T follicular helper cell (primary cell): ENCODE data around the gene HAPLN2.
"Not testable (repeated sequence)": the region's sequence is repeated elsewhere in the genome, so short reads cannot be mapped to it uniquely, and the experiment has no call there.

Experiments used
- DNase-seq: peaks from one replicate; pipeline ENCODE4 v3.0.0-alpha.2; 2020; ENCODE audit warnings: low read depth

Gene HAPLN2

DNA sequence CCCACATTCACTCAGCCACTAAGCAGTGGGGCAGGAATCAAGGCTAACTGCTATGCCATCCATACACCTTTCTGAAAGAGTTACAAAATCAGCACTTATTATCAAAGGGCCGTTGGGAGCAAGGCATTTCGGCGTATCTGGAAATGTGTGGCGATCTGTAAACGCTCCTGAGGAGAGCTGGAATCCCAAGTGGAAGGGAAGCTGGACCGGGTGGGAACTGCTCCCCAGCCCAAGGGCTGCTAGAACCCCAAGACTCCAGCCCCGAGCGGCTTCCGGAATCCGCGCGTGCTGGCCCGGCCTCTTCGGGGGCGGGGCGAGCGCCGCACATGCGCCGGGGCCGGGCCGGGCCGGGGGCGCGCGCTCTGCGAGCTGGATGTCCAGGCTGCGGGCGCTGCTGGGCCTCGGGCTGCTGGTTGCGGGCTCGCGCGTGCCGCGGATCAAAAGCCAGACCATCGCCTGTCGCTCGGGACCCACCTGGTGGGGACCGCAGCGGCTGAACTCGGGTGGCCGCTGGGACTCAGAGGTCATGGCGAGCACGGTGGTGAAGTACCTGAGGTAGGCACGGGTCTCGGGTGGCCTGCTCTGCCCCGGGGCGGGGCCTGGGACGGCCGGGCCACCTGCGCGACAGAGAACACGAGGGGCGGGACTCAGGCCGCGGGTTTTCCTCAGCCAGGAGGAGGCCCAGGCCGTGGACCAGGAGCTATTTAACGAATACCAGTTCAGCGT is 27.6 kb upstream of the HAPLN2 start, which contains the start of gene NAXE:
Gene NAXE (plus strand): TSS at position 345 of the 726 bp plus-strand sequence. CDS start 29 bp downstream, at position 374.
- DNase-seq = peak; percentile 51

DNA sequence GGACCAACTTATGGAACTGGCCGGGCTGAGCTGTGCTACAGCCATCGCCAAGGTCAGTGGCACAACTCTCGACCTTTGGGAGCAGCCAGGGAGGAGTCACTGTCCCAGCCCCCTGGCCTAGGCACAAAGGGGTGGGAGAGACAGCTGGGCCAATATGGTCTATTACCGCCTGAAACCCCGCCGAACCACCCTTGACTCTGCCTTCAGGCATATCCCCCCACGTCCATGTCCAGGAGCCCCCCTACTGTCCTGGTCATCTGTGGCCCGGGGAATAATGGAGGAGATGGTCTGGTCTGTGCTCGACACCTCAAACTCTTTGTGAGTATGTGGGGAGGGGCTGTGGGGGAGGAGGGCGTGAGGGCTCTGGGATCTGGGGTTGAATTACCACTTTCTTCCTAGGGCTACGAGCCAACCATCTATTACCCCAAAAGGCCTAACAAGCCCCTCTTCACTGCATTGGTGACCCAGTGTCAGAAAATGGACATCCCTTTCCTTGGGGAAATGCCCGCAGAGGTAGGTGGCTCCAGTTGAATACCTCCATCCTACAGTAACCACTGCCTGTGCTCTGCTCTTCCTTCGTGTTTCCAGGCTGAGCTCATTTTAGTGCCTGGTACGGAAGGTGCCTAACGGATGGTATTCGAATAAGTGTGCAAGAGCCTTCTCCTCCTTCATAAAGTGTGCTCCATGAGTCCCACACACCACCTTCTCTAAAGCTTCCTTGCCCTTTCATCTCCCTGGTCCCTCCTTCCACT is 26.9 kb upstream of the HAPLN2 start:
- DNase-seq = no peak

DNA sequence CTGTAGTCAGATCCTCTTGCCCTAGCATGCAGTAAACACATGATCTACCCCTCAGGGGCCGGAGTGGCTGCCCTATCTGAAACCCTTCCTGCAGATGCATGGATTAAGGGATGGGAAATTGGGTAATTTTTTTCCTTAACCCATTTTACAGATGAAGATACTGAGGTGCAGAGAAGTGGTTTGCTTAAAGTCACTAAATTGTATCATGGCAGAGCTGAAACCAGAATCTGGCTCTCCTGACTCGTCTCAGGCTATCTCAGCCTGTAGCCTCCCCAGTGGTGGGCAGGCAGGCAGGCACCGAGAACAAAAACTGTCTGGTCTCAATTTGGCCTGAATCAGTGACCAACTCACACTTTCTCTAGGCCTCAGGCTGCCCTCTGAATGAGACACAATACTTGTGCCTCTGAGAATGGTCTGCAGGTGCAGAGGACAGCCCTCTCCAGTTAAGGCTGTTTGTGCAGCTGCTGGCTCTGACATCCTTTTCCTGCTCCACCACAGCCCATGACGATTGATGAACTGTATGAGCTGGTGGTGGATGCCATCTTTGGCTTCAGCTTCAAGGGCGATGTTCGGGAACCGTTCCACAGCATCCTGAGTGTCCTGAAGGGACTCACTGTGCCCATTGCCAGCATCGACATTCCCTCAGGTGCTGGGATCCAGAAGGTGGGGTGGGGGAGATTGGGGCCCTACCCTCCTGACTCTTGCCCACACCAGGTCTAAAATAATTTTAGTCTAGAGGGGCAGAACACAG is 26.1 kb upstream of the HAPLN2 start:
- DNase-seq = no peak

DNA sequence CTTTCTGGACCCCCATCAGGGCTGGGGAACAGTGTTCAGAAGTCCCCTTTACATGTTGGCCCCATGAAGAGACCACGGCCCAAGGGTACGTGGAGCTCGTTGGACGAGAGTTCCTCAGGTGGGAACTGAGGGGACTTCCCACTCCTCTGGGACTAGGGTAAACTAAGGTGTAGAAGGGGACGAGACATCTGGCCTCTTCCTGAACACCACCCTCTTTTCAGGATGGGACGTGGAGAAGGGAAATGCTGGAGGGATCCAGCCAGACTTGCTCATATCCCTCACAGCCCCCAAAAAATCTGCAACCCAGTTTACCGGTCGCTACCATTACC is 25.6 kb upstream of the HAPLN2 start:
- no peak for DNase-seq

DNA sequence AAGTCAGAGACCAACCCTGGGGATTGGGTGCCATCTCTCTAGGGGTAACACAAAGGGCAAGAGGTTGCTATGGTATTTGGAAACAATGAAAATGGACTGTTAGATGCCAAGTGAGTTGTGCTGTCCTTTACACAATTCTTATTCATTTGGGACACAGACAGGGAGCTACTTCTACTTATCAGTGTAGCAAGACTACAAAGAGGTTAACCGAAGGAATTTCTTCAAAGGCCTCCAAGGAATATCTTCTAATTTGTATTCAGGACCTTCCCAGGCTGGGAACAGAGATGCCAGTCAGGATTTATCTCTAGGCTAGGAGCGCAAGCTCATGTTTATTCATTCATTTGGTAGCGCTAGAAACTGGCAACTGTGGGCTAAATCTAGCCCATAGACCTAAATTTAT is 25.0 kb upstream of the HAPLN2 start:
- DNase-seq = no peak

DNA sequence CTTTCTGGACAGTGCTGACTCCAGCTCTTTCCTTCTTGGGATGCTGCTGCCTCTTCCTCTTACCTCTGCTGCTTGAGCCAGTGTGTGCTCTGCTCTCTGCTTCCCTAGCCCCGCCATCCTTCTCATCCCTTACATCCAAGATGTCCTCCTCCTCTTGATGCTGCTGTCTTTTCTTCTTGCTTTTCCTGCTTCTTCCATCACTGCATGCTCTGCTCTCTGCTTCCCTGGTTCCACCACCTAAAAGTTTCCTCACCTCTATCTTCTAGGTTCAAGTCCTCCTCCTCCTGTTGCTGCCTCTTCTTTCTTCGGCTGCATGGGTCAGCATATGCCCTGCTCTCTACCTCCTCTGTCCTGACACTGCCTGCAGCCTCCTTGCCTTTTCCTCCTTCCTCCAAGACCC is 24.2 kb upstream of the HAPLN2 start:
- no peak for DNase-seq

DNA sequence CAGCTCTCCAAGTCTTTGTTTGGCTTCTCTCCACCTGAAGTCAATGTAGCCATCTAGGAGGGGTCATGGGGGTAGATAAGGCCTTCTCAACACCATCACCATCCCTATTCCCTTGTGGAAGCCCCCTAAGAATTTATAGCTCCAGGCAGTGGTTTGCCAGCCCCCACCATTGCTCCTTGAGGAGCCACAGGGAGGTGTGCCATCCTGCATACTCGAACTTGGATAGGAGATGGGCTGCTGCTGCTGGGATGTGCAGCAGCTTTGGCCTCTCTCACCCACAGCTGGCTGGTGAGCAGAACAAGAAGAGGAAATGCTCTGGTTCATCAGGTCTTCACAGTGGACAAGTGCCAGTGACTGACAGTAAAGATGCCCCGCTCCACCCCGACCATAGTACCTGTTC is 22.8 kb upstream of the HAPLN2 start:
- DNase-seq = no peak

DNA sequence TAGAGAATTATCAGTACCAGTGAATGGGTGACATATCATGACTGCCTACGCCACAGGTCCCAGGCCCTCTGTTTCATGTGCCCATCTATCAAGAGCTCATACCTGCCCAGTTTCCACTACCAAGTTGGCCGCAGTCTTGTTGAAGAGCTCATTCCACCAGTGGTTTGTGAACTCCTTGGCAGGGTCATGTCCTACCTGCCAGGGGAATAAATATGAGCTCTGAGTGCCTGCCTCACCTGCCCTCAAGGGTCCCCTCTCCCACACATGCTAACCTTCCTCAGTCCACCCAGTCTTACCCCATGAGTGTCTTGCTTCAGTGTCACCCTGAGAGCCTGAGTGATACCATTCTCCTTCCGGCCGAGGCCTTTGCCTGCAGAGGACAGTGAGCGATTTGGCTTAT is 21.1 kb upstream of the HAPLN2 start:
- no peak for DNase-seq

DNA sequence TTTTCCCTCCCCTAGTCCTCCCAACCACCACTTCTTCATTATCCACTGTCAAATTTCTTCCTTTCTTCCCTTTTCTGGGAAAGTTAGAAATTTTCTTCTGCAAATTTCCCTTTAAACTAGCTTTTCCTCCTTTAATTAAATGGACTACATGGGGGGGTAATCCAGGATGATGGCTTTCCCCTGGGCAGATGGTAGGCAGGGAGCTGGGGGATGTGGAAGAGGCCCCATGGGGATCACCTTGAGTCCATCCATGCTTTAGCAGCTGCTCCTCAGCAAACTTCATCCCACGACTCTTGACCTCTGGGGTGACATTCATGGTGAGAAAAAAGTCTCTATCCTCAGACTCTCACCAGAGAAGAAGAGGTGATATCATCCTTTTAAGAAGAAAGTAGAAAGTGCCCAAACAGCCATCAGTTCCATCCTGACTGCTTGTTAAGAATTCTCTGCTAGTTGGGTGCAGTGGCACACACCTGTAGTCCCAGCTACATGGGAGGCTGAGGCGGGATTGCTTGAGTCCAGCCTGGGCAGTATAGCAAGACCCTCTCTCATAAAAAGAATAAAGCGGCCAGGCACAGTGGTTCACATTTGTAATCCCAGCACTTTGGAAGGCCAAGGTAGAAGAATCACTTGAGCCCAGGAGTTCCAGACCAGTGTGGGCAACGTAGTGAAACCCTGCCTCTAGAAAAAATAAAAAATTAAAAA is 20.3 kb upstream of the HAPLN2 start:
- DNase-seq = no peak

DNA sequence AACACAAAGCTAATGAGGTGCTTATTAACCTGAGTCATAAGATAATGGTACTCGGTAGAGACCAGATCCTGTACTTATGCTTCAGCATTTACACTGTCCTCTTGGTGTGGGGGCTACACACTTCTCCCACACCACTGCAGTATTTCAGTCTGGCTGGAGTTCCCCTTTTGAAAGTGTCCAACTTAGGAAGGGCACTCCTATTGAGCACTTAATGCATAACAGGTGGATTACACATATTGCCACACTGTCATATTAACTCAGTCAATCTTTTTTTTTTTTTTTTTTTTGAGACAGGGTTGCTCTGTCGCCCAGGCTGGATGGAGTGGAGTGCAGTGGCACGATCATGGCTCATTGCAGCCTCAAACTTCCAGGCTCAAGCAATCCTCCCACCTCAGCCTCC is 19.4 kb upstream of the HAPLN2 start:
- DNase-seq = no peak

DNA sequence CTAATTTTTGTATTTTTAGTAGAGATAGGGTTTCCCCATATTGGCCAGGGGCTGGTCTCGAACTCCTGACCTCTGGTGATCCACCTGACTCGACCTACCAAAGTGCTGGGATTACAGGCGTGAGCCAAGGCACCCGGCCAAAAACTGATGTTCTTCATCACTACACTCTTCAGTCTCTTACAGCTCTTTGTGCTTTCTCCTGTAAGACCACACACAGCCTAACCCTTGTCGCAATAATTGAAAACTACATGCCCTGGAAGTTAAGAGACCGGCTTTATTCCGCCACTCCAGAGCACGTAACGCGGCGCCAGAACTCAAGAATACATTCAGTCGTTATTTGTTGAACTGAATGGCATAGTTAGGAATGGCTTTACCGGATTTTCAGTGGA is 18.5 kb upstream of the HAPLN2 start:
- DNase-seq = no peak

DNA sequence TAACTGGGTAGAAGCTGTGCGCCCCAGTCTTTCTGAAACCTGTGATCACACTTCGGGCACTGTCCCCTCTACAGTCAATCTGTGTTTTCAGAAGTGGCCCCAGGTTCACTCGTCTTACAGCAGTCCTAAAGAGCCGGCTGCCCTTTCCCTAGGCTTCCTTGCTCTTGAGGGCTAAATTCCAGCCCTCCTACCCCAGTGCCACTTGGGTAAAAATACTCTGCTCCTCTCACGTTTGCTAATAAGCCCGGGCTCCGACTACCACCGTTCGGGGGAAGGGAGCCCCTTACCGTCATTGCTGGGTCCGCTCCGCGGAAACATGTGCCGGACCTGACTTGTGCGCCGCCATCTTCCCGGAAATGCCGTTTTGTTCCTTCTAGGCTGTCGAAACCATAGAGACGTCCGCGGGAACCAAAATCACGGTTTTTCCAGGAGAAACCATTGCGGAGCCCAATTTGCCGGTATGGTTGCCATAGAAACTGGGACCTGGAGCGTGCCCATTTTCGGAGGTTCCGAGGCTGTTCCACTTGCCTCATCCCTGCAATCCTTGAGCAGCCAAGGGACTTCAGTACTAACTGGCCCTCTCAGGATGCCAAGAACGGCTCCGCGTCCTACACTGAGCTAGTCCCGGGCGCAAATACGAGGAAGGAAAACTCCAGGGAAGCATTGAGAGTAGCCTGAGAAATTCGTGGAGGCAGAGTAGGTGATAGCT is 17.9 kb upstream of the HAPLN2 start, which contains the start of gene GPATCH4:
Gene GPATCH4 (minus strand): TSS at position 358 of the 709 bp plus-strand sequence.
- peak; percentile 65 for DNase-seq

DNA sequence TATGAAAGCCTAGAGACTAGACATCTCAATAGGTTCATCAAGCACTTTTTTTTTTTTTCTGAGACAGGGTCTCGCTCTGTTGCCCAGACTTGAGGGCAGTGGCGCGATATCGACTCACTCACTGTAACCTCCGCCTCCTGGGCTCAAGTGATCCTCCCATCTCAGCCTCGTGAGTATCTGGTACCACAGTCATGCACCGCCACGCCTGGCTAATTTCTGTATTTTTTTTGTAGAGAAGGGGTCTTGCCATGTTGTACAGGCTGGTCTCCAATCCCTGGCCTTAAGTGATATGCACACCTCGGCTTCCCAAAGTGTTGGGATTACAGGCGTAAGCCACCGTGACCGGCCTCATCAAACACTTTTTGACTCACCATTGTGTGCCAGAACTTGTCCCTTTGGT is 17.3 kb upstream of the HAPLN2 start:
- no peak for DNase-seq

DNA sequence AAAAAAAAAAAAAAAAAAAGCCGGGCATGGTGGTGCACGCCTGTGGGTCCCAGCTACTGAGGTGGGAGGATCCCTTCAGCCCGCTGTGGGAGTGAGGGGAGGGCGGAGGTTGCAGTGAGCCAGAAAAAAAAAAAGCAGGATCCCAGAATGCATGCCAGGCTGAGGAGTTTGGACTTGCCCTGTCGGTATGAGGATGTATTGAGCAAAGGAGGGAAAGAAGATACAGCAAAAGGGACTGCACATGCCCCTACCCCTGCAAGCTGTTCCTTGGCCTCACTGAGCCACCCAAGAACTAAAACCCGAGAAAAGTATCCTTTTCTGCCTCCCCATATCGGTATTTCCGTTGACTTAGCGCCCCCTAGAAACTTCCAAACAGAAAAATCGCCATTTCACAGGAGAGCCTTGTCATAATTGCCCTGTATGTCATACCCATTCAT is 16.6 kb upstream of the HAPLN2 start:
- DNase-seq = no peak

DNA sequence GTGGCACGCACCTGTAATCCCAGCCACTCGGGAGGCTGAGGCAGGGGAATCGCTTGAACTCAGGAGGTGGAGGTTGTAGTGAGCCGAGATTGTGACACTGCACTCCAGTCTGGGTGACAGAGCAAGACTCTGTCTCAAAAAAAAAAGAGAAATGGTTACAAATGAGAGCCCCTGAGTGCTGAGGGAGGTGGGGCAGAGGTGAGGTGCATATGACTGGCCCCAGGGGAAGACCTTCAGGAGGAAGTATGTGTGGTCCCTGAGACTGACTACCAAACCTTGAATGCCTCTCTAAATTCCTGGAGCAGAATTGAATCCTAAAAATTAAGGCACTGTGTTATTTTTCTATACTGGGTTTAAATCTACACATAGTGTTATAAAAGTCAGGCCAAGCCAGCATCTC is 11.9 kb upstream of the HAPLN2 start:
- not testable (repeated sequence) for DNase-seq

DNA sequence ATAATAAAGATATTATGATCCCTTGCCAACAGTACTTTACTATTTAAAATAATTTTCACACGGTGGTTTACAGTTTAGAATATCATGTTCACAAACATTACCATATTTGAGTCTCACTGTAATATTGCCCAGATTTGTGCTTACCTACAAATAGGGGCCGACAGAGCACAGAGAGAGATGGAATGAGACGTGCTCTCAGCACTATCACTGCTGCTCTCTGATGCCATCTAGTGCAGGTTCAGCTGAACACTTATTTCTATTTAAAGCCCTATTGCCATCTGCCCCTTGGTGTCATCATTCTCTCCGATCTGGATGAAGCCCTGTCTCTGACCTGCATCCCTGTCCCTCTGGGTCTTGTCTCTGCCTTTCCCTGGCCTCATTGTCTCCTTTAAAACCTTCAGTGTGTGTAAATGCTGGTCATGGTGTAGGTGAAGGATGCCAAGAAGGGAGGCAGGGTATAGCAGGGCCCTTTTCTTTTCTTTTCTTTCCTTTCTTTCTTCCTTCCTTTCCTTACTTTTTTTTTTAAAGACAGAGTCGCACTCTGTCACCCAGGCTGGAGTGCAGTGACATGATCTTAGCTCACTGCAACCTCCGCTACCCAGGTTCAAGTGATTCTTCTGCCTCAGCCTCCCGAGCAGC is 11.1 kb upstream of the HAPLN2 start:
- peak; percentile 51 for DNase-seq

DNA sequence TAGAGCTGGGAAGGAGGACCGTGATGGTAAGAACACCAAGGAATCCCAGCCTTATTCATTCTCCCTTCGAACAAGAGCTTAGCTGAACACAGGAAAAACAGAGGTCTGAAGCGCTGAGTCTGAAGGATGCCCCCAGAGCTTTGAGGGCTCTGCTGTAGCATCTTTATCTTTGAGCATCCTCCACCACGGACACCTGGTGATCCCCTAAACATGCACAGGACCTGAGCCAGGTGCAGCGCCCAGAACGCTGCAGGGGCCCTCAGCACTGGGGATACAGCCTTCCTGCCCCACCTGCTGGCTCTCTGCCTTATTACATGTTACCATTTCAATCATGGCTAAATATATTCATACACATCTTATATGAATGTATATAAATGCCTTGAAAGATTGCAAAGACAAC is 10.2 kb upstream of the HAPLN2 start:
- peak; percentile 47 for DNase-seq

DNA sequence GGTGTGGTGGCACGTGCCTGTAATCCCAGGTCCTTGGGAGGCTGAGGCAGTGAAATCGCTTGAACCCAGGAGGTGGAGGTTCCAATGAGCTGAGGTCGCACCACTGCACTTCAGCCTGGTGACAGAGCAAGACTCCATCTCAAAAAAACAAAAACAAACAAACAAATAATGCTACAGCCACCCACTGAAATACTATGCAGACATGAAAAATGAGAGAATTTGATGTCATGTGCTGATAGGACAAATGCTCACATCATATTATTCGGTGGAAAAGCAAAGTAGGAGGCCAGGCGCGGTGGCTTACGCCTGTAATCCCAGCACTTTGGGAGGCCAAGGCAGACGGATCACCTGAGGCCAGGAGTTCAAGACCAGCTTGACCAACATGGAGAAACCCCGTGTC is 9.1 kb upstream of the HAPLN2 start:
- DNase-seq = not testable (repeated sequence)

DNA sequence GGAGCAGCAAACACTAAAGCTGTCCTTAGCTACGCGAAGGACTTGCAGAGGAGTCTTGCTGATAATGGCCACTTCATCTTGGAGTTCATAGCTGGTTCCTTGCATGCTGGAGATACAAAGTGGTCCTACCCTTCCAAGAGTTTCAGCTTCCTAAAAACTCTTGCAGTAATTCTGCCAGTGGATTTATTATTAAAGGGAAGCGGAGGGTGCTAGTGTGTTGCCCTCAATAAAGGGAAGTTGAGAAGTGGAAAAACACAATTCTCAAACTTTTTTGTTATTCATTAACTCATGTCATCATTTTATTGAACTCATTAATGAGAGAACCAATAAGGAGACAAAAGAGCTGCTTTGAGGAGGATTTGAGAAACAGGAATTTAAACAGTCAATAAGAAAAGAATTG is 6.5 kb upstream of the HAPLN2 start:
- no peak for DNase-seq

DNA sequence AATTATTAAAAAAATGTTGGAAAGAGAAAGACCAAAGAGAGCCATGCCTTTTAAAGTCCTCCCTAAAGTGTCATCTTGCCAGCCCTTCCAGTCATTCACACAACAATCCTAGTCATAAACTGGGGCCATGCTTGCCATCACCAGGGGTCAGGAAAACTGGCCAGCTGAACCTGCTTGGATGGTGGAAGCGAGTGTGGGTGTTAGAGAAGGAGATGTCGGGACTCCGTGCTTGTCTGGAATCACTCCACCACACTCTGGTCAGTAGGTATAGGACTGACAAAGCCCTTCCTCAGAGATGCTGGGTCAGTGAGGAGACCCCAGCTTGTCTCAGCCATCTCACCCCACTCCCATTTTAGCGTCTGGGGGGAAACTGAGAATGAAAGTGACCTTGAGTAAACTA is 3.3 kb upstream of the HAPLN2 start:
- no peak for DNase-seq

DNA sequence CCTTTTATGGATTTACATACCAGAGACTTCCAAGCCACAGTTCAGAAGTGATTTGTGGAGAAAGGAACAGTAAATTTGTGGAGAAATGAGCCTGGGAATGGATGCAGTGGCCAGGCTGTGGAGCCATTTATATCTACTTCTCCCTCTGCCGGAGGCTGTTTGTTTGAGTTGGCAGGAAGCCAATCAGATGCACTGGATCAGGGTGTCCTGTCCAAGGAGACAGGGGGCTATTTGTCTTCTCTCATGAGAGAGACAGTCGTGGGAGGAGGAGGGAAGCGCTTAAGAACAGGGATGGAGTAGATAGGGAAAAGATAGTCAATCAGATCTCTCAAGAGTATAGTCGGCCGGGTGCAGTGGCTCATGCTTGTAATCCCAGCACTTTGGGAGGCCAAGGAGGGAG is 2.8 kb upstream of the HAPLN2 start:
- DNase-seq = no peak
